GM12878 (cell line): ENCODE measurements around the gene EGFR. TPM values are rescaled to one million over a fixed set of nuclear protein-coding genes. Genes with fewer than 3 reads are reported as not detected.

Experiments used
- ATAC-seq: fragments of 200-7000 bp; cut with Tn5 transposase; 3 replicates; pipeline ENCODE4 v1.9.1; 2020; ENCODE audit warnings: mild to moderate bottlenecking, moderate library complexity
- BruUV-seq: library from RNA; stranded (reverse); fragments of 400-500 nt; replicated peaks from 2 replicates; lab custom pipeline; 2021; lab: Mats Ljungman, UMichigan
- CTCF ChIA-PET: fragments of 300-600 bp; sonication (Branson Sonifier 250); formaldehyde crosslinking; extraction: SDS; loops from one replicate; lab custom pipeline; 2021; ENCODE audit warnings: inconsistent platforms; lab: Yijun Ruan, JAX
- POLR2A ChIA-PET: fragments of 350-600 bp; formaldehyde crosslinking; extraction: SDS; loops from one replicate; lab custom pipeline; 2021; ENCODE audit warnings: inconsistent platforms; lab: Charles Lee
- RAD21 ChIA-PET: fragments of 300-600 bp; sonication (Branson Sonifier 250); formaldehyde crosslinking; loops from one replicate; lab custom pipeline; 2023; ENCODE audit warnings: antibody characterized with exemption; ENCODE audit not compliant: unreplicated experiment; lab: Charles Lee
- SMC1A ChIA-PET: fragments of 300-600 bp; sonication (Branson Sonifier 250); formaldehyde crosslinking; loops from one replicate; lab custom pipeline; 2023; ENCODE audit not compliant: unreplicated experiment, uncharacterized antibody; lab: Charles Lee
- DNase-seq: peaks from one replicate; pipeline ENCODE4 v3.0.0-alpha.2; 2011; ENCODE audit warnings: low read depth, low spot score
- FAIRE-seq: peaks from 3 replicates; lab custom pipeline; 2011; peaks lifted over from hg19 to GRCh38; lab: Jason Lieb, UNC
- H2AFZ ChIP-seq: 2 replicates; pipeline ENCODE4 v1.6.0; 2011; ENCODE audit warnings: low read depth, low read length, control low read depth; ENCODE audit not compliant: control insufficient read depth
- H3K27ac ChIP-seq: 2 replicates; pipeline ENCODE4 v1.5.1; 2011; ENCODE audit warnings: control low read depth; ENCODE audit not compliant: control insufficient read depth, insufficient read depth
- H3K27me3 ChIP-seq, 2 experiments: replicated peaks in 1 of 2; 2 replicates each; pipeline versions ENCODE4 v1.6.0 to v1.6.1; 2011; ENCODE audit warnings: low read length in 1 of 2; ENCODE audit not compliant: control insufficient read depth in 2 of 2, insufficient read depth in 2 of 2
- H3K36me3 ChIP-seq, 2 experiments: 2 replicates each; pipeline ENCODE4 v1.5.1; 2011; ENCODE audit warnings: low read length in 1 of 2; ENCODE audit not compliant: control insufficient read depth in 2 of 2, insufficient read depth in 2 of 2
- H3K4me1 ChIP-seq: 2 replicates; pipeline ENCODE4 v1.6.1; 2011; ENCODE audit warnings: mild to moderate bottlenecking, low read length, moderate library complexity, mixed read lengths; ENCODE audit not compliant: control insufficient read depth, insufficient read depth
- H3K4me2 ChIP-seq: 2 replicates; pipeline ENCODE4 v1.6.0; 2011; ENCODE audit warnings: control low read depth; ENCODE audit not compliant: control insufficient read depth, insufficient read depth
- H3K4me3 ChIP-seq: fragments of 200-600 bp; sonication (generic); 2 replicates; pipeline ENCODE4 v1.5.1; 2016
- H3K79me2 ChIP-seq: 2 replicates; pipeline ENCODE4 v1.6.0; 2011; ENCODE audit warnings: low read length; ENCODE audit not compliant: control insufficient read depth, insufficient read depth
- H3K9ac ChIP-seq: 2 replicates; pipeline ENCODE4 v1.8.0; 2011; ENCODE audit warnings: low read length, control low read depth, mixed read lengths; ENCODE audit not compliant: control insufficient read depth, insufficient read depth
- H3K9me3 ChIP-seq: replicated peaks from 3 replicates; pipeline ENCODE4 v1.5.1; 2011; ENCODE audit warnings: mild to moderate bottlenecking, low read length; ENCODE audit not compliant: control insufficient read depth, insufficient read depth
- H4K20me1 ChIP-seq: 2 replicates; pipeline ENCODE4 v1.6.0; 2011; ENCODE audit not compliant: control insufficient read depth, insufficient read depth
- ETV6 ChIP-seq, 2 experiments: fragments of 450-650 bp in 1 of 2; IDR thresholded peaks in 1 of 2; conservative IDR thresholded peaks in 1 of 2; 2 replicates each; pipeline ENCODE4 v1.6.1; 2014; ENCODE audit warnings: antibody characterized with exemption in 1 of 2, borderline replicate concordance in 1 of 2, low read depth in 1 of 2, mild to moderate bottlenecking in 1 of 2, moderate library complexity in 1 of 2
- HDAC6 ChIP-seq: fragments of 200-600 bp; sonication (generic); IDR thresholded peaks from one replicate; pipeline ENCODE4 v1.8.0; 2017; ENCODE audit warnings: antibody characterized with exemption; ENCODE audit not compliant: unreplicated experiment
- IKZF2 ChIP-seq, 2 experiments: fragments of 450-650 bp; IDR thresholded peaks; 2 replicates each; pipeline ENCODE4 v1.6.1; 2017; ENCODE audit warnings: mild to moderate bottlenecking in 2 of 2, moderate library complexity in 2 of 2
- USF2 ChIP-seq: IDR thresholded peaks from 2 replicates; pipeline ENCODE4 v1.6.1; 2011; ENCODE audit warnings: low read depth, low read length, improper control_type of control experiment, borderline replicate concordance
- ZNF274 ChIP-seq: IDR thresholded peaks from one replicate; pipeline ENCODE4 v1.8.0; 2011; ENCODE audit not compliant: insufficient read length, insufficient read depth
- WGBS: methylation state at CpG from one replicate; pipeline ENCODE4 v1.1.6; 2016; ENCODE audit warnings: low lambda C conversion rate; ENCODE audit not compliant: insufficient replicate concordance, insufficient coverage; ENCODE audit errors: missing lambda C conversion rate; 5-methylcytosine and 5-hydroxymethylcytosine counted together
- in situ Hi-C: fragments of 300-500 bp; cut with MboI; formaldehyde crosslinking; loops from 9 replicates; pipeline ENCODE4 v1.14.3; 2018; ENCODE audit warnings: mixed read lengths
- intact Hi-C: fragments of 100-400 bp; cut with micrococcal nuclease; formaldehyde crosslinking; loops from one replicate; pipeline ENCODE4 v1.14.2; 2022; ENCODE audit not compliant: unreplicated experiment
- polyA plus RNA-seq, 11 experiments: library from polyadenylated mRNA; depleted of rRNA in 4 of 11; unstranded in 6 of 11; stranded (reverse) in 5 of 11; fragments of >200 nt; fragmentation: Nextera tagmentation in 4 of 11; fragmentation: Illumina TruSeq in 1 of 11; extraction: Ambion mirVana in 4 of 11; extraction: Trizol in 1 of 11; gene quantifications; 1 replicate in 1 of 11; 2 replicates in 10 of 11; pipeline versions ENCODE4 v1.2.1 to v1.2.3, GENCODE V29; 2011 to 2016; ENCODE audit warnings: inconsistent platforms in 2 of 11, missing spikeins in 2 of 11, low read depth in 1 of 11
- total RNA-seq, 4 experiments: library from RNA; depleted of rRNA in 3 of 4; stranded (reverse); fragments of >200 nt in 3 of 4; fragmentation: Illumina TruSeq in 1 of 4; extraction: Trizol in 1 of 4; gene quantifications; 2 replicates each; pipeline versions ENCODE4 v1.2.1 to v1.2.3, GENCODE V29; 2013 to 2021

Gene EGFR
- total and polyA plus RNA-seq, 10 of the 15 experiments (the other 5 are each of a cell fraction or from before 2014, with no cell fraction given), result 0.01 to 0.31 TPM; not detected in 8

- Histone ChIP-seq H3K27ac (no peak overlapping the region), H3K79me2 (no peaks in the 10 kb centered on the region), H2AFZ (no peak overlapping the region), H3K4me2 (no peak overlapping the region), H3K36me3 (no peaks in the 10 kb centered on the region), H3K9me3 (no peaks in the 10 kb centered on the region), H3K9ac (no peak overlapping the region), H4K20me1 (no peaks in the 10 kb centered on the region), H3K27me3 (peaks cover 0 to 2% of the 10 kb centered on the region in 2 experiments; a peak in 3 of 4 replicates), H3K4me3 (no peak overlapping the region), H3K4me1 (no peaks in the 10 kb centered on the region)
- in situ Hi-C loops (no loop called here), intact Hi-C loops (no loop called here)
- DNase-seq, result no peak
- ChIA-PET RAD21 (no interaction called here), SMC1A (no interaction called here), CTCF (interaction anchor here (1.0 kb wide), 1 partner anchor 14 kb away, joined by 3 read pairs; no protein-coding TSS in a partner anchor), POLR2A (interaction anchor here (0.6 kb wide), 1 partner anchor 136 kb away, joined by 4 read pairs; no protein-coding TSS in a partner anchor)
- FAIRE-seq, result no peak
- no TSS peak for BruUV-seq
- WGBS, result 24% methylated on average over 7 of the region's 7 CpGs
- no peak for ATAC-seq
- no peak for TF ChIP-seq USF2
- no peak for TF ChIP-seq HDAC6
- TF ChIP-seq ETV6 (conservative IDR thresholded peaks at IDR 0.05 in 1 of 2, IDR thresholded peaks at IDR 0.05 in 1 of 2; ENCODE audit: borderline replicate concordance in 1 of 2, low read depth in 1 of 2), result no peak
- TF ChIP-seq IKZF2 (IDR thresholded peaks at IDR 0.05), result no peak
- no peak for TF ChIP-seq ZNF274
Observed at GRCh38 chr7:55177068-55177530, 158.3 kb downstream of the EGFR start.
